Cardiac atrium fibroblast (primary cell): ENCODE results near the gene ITGB6. TPM values are rescaled to one million over a fixed set of nuclear protein-coding genes. Genes with fewer than 3 reads are reported as not detected.

Source experiments
- total RNA-seq: library from RNA; depleted of rRNA; stranded (reverse); fragments of >200 nt; gene quantifications from 2 replicates; pipeline ENCODE4 v1.2.3, GENCODE V29; 2015

Gene ITGB6
- total RNA-seq = not detected in 2 replicates

GRCh38 chr2:160199683-160200389, at the start of gene ITGB6:
TSS of gene ITGB6 (minus strand) at chr2:160200272. CDS start at chr2:160200063, 209 bp downstream.

DNA sequence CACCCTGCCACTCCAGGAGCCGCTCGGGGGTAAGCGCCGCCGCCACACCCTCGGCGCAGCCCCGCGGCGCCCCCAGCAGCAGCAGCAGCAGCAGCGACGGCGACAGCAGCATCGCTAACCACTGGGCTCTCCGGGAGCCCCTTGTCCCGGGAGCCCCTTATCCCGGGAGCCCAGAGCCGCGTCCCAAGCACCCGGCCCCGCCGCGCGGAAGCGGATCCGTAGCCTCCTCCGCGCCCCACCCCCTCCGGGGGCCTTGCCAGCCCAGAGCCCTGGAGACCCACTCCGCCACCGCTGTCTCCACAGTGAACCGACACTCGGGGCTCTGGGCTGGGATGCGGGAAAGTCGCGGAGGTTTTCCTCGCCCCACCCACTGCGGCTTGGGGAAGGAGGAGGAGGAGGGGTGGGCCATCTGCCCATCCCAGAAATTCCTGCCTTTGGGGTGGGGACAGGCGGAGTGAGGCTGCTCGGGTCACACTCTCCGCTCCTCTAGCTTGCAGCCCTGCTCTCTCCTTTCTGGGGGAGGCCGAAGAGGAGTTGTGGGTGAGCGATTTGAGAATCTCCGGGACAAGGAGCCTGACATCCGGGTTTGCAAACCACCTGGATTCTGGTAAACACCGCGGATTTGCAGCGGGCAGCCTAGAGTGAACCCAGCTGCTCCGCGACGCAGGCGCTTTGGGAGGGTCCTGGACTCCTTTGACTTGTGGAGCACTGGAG, 137.6 kb downstream of the ITGB6 start, which contains the start of gene PLA2R1:
PLA2R1 (minus strand) TSS at position 324 of the 714 bp plus-strand sequence; CDS start at position 112, 212 bp downstream.

Other genes with a start within 250 kb of the ITGB6 start
- gene PLA2R1, start 137.7 kb downstream of the ITGB6 start, total RNA-seq = 12.5 and 15.6 TPM in 2 replicates